GM12801 (cell line): ENCODE measurements around the gene MBNL1.

Source experiments
- TF ChIP-seq, protein P1 (sequence below): IDR thresholded peaks from one replicate; pipeline ENCODE4 v1.5.1; 2011; ENCODE audit warnings: control low read depth; ENCODE audit not compliant: insufficient read length; ENCODE audit errors: extremely low read depth

MBNL1 gene

DNA sequence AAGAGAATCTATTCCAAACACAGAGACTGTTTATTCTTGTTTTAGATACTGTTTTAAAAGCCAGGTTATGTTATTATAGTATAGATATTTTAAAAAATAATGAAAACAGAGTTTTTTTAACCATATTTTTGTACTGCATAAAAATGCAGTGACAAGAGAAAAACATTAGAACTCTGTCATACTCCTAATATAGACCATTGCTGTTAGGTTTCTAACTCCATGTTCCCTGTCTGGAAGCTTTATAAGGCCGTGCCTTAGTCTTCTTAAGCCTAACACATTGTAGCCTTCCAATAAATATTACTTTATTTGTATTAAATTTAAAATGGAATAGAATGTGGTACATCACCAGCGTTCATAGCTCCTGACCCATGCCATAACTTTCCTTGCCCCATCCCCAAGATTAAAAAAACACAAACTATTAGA lies 53.2 kb downstream of the MBNL1 start:
- TF ChIP-seq, protein P1, sequence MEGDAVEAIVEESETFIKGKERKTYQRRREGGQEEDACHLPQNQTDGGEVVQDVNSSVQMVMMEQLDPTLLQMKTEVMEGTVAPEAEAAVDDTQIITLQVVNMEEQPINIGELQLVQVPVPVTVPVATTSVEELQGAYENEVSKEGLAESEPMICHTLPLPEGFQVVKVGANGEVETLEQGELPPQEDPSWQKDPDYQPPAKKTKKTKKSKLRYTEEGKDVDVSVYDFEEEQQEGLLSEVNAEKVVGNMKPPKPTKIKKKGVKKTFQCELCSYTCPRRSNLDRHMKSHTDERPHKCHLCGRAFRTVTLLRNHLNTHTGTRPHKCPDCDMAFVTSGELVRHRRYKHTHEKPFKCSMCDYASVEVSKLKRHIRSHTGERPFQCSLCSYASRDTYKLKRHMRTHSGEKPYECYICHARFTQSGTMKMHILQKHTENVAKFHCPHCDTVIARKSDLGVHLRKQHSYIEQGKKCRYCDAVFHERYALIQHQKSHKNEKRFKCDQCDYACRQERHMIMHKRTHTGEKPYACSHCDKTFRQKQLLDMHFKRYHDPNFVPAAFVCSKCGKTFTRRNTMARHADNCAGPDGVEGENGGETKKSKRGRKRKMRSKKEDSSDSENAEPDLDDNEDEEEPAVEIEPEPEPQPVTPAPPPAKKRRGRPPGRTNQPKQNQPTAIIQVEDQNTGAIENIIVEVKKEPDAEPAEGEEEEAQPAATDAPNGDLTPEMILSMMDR = no peak

DNA sequence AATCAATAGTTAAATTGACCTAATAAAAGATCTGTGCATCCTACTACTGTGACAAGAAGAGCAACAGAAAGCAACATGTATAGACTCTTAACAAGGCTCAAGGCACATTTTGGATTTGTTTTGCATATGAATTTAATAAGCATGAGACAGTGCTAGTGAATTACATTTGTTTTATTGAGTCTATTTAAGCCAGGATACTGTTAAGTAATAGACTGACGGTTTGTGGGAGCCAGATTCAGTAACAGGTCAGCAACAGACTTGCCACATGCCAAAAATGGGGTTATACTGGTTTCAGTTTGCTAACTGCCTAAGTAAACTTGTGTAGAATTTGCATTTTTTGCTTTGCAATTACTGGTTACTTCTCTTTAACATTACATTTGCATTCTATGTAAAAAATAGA lies 54.0 kb downstream of the MBNL1 start:
- TF ChIP-seq, protein P1 = no peak

DNA sequence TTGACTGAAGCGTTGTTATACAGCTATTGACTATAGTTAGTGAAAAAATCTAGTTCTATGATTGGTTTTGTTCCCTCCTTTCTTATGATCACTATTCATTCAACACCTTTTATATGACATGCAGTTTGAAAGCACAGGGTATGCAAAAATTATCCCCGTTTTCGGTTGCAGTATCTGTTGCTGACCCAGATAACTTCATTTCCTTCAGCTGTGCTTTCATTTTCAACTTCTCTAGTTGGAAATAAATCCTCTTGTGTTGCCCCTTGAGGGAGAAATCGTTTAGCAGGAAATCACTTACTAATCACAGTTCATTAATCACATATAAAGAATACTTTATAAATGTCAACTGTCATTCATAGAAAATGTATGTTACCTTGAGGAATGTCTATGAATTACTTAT lies 55.1 kb downstream of the MBNL1 start:
- TF ChIP-seq, protein P1 = no peak

DNA sequence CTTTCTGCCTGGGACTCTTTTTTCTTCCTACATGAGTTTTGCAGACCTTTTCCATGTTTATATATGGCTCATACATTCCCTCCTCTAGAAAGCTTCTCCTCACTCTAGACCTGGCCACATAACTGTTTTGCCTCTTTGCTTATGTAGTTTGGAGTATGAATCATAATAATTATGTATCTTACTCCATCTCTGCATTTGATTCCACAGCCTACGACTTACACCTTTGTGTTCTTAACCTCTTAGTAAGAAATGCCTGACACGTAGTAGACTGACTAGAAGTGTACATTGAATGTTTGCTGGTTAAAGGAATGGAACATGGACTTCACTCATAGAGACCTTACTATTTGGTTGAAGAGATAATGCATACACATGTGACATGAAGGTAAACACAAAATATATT lies 56.4 kb downstream of the MBNL1 start:
- TF ChIP-seq, protein P1 = no peak

DNA sequence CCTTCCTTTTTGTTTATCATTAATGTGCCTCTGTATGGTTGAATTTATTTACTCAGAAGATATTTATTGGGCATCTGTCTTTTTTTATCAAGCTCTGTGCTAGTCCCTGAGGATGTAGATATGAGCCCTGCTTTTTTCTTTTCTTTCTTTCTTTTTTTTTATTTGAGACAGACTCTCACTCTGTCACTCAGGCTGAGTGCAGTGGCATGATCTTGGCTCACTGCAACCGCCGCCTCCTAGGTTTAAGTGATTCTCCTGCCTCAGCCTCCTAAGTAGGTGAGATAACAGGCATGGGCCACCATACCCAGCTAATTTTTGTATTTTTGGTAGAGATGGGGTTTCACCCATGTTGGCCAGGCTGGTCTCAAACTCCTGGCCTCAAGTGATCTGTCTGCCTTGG lies 58.5 kb downstream of the MBNL1 start:
- TF ChIP-seq, protein P1 = no peak

DNA sequence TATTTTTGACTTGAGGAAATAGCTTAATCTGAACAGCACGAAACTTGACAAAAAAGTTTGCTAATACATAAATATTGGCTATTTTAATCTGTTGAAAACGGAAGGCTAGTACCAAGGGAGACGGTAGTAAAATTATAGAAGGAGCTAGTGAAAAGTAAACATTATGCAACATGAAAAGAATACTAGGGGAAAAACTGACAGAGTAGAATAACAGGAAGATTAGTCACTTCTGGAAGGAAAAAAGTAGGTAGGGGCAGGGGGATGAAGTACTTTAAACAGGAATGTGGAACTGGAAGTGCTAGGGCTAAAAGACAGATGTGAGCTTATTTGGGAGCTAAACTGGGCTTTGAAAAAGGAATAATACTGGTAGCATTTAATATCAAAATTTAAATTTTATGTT lies 60.1 kb downstream of the MBNL1 start:
- TF ChIP-seq, protein P1 = no peak

DNA sequence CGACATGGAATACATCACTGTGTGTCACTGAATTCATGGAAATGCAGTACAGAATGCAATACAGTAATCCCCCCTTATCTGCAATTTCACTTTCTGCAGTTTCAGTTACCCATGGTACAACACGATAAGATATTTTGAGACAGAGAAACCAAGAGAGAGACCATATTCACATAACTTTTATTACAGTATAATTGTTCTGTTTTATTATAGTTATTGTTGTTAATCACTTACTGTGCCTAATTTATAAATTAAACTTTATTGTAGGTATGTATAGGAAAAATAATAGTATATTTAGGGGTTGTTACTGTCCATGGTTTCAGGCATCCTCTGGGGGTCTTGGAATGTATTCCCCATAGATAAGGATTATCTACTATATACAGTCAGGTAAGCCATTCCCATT lies 61.8 kb downstream of the MBNL1 start:
- TF ChIP-seq, protein P1 = no peak
